AML-193 (cell line): ENCODE data around the gene STUM.

Experiments
- DNase-seq, 2 experiments: peaks; one replicate each; lab custom pipeline; 2025; lab: John Stamatoyannopoulos, UW

The STUM gene

DNA sequence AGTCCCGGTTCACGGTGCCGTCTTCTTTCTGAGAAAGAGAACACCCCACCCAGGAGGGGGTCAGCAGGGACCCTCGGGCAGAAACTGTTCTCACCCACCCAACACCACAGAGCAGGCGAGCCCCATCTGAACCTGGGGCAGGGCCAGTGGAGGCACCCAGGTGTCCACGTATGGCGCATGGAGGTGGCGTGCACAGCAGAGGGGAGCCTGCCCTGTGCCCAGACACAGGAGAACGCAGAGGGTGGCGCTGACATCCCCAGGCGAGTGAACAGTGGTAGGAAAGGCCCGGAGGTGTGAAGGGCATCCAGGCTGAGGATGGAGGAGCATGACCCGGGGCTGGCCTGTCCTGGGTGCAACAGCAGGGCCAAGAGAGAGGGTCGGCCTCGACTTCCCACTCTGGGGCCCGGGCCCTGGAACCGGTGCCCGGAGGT is 91.1 kb downstream of the STUM start:
- no peak for DNase-seq

DNA sequence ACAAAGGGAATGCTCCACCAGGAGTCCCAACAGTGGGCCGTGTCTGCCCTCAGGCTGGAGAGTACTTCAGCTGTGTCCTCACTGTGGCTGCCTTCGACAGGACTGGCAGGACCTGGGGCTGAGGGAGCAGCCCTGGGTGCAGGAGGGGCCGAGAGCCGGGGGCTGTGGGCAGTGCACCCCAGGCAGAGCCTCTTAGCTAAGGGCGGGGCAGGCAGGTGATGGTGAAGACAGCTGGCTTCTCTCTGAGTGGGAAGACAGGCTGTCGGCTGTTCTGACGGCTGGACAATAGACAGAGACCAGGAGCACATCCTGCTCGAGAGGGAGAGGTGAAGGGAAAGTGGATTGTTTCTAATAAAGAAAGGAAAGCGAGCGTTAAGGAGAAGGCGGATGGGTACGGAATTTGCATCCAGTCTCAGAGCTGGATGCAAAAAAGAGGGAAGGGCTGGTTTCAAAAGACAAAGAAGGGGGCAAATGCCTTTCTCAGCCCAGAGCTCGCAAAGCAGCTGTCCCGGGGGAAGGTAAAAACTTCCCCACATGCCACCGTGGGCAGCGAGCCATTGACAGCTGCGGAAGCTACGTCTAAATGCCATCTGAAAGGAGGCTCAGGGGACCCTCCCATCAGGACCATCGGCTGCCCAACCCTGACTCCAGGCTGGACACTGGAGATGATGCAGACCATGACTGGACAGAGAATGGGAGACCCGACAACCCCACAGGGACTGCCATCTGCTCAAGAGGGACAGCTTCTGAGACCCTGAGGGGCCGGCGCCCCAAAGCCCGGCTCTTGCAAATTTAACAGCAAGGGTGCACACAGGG is 92.0 kb downstream of the STUM start:
- no peak for DNase-seq

DNA sequence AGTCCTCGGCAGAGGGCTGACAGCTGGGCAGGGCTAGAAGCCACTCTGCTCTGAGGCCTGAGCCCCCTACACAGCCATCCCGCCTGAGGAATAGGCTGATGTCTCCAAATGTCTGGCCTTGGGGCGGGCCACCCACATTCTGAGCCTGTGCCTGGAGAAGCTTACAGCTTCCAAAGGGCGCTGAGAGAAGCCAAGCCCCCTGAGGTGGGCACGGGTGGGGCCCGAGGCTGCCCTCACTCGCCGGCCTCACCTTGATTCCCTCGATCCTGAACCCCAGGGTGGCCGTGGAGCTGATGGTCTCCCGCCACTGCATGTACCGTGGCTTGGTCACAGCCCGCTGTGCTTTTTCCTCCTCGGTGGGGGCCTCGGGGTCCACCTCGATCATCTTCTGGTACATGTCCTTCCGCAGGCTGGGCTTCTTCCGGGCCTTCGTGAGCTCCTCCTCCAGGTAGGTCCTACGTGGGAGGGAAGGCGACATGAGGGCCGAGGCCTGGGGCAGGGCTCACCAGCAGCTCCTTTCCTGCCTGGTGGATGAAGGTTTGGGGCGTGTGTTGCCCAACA is 93.2 kb downstream of the STUM start:
- no peak for DNase-seq

DNA sequence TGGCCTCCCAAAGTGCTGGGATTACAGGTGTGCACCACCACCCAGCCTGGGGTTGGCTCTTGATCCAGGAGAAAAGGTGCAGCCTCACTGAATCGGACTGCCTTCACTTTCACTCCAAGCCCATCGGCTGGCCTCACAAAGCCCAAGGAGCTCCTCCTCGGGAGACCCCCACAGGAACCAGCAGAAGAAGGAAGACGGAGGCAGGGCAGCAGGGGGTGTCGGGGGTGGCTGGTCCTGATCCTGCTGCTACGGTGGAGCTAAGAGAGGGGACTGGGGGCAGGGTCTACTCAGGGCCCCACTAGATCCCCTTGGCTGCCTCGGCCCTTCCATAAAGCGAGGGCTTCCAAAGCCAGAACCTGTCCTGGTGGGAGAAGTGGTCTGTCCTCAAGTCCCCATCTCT is 93.9 kb downstream of the STUM start:
- DNase-seq = no peak

DNA sequence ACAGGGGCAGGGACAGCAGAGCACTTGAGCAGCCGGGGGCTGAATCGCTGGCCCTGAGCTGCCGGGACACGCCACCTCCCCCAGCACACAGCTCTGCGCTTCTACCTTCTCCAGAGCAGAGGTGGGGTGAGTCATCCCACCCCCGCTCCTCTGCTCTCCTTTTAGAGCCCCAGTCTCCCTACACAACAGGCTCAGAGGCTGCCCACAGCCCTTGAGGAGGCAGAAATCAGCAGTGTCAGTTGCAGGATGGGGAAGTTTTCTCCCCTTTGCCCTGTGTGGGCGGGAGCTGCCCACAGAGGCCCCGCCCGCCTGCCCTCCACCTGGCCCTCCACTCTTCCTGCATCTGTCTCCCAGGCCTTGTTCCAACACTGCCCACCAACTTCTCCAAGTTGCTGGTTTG is 94.6 kb downstream of the STUM start:
- peak; percentile 77 to 82 for DNase-seq

DNA sequence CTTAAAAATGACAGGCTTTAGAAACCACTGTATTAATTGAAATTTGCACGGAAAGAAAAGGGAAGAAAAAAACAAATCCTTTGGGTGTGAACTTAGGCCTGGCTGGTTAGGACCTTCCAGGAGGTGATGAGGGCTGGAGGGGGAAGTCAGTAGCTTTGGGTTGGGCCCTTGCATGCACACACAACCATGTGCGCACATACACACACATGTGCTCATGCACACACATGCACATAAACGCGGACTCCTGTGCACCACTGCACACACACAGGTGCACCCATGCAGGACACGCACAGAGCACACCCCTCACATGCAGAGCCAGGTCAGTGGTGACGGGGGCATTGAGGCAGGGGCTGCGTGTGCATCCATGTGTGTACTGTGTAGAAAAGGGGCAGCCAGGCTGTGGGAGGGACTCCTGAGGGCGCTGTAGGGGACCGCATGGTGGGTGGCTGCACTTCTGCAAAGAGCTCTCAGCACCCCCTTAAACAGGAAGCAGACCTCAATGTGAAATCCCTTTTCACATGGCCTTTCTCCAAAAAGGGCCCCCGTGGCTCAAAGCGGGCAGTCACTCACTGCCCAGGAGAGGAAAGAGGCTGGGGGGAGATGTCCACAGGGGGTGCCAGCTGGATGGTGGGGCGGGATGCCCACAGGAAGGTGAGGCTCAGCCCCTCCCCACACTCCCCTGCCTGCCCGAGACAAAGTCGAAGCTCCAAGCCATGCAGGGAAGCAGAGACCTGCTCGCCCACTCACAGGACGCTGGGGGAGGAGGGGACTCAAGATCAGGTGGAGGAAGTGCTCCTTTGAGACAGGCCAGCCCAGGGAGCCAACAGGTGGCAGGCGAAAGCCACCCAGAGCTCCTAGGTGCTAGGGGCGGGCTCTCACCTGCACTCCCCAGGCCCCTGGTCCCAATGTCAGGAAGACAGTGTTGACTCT is 95.3 kb downstream of the STUM start:
- peak in 1 of 2 experiments; percentile 59 for DNase-seq

DNA sequence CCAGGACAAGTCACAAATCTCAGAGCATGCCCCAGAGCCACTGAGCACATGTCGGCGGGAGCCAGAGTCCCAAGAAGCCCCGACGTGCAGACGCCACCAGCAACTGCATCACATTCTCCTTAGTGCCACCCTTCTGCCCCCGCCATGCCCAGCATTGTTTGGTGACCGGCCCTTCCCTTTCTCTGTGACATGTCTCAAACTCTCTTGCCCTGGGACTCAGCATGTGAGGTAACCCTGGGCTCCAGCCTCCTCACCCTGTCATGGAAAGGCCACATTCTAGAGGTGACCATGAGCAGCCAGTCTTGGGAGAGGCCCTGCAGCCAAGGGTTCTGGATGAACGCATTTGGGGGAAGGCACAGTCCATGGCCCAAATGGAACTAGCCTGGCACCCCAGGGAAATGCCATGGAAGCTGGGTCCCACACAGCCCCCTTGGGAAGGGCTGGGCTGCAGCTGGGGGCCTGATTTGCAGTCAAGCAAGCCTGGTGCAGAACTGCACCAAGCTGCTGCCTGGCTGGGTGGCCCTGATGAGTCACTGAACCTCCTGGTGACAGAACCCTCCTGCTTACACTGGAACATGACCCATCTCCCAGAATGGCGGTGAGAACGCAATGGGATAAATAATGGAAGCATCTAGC is 96.1 kb downstream of the STUM start:
- no peak for DNase-seq

DNA sequence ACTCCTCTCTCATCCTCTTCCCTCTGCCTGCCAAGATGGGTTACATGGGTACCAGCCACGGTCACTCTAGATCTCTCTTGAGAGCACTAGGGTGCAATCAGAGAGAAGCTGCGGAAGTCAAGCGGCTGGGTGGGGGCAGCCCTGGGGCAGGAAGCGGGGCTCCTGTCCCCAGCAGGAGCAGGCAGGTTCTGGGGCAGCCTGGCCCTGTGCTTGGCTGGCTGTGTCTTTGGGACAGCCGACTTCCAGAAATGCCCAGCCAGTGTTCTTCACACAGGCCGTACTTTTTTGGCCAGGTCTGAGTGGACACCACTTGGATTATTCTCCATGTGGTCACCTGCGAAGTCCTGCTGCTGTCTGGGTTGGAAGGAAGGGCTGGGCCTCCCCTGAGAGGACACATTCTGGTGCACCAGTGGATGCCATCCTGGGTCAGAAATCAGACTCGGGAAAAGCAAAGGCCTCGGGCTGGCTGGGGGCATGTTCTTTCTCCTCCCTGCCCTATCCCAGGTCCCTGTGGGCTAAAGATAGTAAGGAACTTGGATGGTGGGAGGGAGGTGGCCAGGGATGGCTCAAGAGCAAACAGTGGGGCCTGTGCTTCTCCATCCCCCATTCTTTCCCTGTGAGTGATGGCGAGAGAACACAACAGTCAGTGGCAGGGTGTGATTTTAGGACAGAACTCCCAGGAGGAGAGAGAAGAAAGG is 96.9 kb downstream of the STUM start:
- no peak for DNase-seq

DNA sequence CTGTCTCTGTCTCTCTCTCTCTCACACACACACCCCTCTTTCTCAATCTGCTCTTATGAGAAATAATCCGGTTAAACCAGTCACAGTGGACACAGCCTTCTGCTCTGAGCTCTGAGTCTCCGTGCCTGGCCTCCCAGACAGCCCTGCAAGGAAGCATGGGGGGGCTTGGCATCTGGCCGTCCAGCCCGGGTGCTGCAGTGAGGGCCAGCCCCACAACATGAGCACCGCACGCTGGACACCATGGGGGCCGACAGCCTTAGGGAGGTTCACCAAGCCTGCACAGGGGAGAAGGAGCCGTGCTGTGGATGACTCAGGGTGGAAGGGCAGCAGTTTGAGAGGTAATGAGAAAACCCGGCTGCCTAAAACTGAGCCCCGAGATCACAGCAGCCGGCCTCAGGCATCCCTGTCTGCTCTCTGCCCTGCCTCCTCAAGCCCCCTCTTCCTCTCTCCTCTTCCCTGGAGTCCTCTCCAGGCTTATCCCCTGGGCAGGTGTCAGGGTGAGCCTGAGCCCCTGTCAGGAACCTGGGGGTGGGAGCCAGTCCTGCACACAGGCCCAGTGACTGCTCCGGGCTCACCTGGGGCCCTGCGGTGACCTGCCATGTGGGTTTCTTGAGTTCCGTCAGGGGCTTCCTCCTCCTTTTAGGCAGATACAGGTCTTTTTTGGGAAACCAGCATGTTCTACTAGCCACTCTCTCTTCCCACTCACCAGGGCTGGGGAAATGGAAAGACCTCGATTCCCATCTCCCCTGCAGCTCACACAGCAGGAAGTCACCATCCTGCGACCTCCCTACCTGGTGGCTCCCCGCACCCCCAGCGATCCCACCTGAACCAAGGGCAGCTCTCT is 97.7 kb downstream of the STUM start:
- no peak for DNase-seq

DNA sequence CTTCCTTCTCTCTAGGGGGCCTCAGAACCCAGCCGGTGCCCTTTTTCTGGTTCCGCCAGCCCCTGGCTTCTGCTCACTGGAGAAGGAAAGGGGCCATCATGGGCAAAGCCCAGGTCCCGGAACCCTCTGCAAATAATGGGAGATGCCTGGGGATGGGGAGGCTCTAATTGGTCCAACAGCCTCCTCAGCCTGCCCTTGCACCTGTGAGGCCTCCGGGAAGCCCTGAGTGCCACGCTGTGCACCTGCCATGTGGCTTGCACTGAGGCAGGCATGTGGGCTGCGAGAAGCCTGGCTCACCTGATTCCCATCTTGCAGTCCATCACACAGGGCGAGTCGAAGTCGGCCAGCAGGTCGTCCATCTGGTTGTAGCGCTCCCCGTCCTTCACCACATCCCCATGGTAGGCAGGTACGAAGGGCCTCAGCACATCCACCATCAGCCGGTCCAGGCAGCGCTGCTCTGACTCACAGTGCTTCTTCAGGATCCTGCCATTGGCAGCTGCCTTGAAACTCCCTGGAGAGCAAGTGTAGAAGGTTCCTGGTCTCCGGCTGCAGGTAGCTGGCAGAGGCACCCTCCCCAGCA is 98.4 kb downstream of the STUM start:
- no peak for DNase-seq

DNA sequence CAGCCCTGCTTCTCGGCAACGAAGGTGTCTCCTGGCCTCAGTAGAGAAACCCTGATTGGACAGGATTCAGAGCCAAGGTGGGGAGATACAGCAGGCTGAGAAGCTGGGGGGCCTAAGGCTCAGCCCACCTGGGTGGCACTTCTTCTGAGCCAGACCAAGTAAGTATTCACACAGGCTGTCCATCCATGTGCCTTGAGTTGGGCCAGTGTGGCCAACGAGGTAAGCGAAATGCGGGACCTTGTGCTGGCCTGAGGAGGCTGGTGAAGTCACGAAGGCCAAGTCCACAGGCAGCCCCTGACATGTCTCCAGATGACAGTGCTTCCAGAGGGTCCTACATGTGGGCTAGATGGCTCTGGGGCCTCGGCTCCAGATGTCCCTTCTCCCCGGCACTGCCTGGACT is 99.2 kb downstream of the STUM start:
- DNase-seq = no peak

DNA sequence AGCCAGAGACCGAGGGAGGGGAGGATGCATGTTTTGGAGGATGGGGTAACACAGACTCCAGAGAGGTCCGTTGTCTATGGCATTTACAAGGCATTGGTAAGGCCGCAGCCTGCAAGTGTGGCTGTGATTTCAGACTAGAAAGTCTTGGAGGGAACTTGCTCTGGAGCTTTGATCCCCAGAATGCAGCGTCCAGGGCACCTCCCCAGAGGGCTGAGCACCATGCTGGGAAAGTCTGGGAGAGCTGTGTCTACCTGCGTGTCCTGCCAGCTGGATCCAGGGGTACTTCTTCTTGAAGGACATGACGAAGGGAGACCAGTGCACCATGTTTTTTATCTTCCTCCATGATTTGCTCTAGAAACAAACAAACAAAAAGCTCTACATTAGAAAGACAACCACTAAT is 99.9 kb downstream of the STUM start:
- no peak for DNase-seq

DNA sequence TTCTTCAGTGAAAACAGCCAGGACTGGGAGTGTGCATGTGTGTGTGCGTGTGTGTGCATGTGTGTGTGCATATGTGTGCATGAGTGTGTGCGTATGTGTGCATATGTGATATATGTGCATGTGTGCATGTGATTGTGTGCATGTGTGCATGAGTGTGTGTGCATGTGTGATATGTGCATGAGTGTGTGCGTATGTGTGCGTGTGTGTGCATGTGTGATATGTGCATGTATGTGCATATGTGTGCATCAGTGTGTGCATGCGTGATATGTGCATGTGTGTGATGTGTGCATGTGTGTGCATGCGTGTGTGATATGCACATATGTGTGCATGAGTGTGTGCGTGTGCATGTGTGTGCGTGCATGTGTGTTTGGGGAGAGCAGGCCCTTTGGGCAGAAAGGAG is 100.7 kb downstream of the STUM start:
- DNase-seq = no peak

DNA sequence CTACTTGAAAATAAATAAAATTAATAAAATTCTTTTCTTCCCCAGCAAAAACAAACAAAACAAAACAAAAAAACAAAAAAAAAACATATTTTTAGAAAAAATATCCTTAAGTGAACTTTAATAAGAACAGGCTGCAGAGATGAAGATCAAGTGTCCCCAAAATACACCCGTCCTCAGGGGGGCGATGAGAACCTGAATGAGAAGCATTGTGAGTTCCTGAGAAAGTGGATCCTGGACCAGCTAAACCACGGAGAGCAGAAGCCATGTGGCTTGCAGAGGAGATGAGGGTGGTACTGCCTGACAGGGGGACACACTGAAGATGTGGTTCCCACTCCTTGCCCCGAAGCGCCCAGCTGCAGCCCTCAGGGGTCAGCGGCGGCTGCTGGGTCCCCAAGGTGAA is 101.2 kb downstream of the STUM start:
- DNase-seq = peak; percentile 8 to 21

DNA sequence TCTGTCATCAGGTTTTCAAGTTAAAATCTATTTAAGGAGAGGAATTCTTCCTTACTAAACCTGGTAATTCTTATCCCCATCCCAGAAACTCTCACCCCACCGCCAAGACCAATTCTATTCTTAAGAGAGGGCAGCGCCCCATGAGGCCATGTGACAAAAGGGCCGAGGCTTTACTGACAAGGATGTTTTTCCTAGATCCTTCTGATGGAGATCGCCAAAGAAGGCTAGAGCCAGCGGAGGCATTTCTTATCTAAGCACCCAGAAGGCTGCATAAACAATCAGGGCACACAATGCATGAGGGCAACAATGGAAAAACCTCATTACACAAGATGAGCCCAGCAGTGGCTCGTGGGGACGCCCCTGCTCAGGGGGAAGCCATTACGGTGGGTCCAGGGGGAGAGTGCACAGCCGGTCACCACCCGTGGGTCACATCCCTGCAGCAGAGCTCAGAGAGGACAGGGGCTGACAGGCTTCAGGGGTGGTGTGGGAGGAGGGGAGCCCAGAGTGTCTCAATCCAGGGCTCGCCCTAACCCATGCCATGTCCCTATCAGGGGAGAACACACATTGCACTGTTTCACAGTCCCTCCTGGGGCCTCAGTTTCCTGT is 101.8 kb downstream of the STUM start:
- DNase-seq = no peak

DNA sequence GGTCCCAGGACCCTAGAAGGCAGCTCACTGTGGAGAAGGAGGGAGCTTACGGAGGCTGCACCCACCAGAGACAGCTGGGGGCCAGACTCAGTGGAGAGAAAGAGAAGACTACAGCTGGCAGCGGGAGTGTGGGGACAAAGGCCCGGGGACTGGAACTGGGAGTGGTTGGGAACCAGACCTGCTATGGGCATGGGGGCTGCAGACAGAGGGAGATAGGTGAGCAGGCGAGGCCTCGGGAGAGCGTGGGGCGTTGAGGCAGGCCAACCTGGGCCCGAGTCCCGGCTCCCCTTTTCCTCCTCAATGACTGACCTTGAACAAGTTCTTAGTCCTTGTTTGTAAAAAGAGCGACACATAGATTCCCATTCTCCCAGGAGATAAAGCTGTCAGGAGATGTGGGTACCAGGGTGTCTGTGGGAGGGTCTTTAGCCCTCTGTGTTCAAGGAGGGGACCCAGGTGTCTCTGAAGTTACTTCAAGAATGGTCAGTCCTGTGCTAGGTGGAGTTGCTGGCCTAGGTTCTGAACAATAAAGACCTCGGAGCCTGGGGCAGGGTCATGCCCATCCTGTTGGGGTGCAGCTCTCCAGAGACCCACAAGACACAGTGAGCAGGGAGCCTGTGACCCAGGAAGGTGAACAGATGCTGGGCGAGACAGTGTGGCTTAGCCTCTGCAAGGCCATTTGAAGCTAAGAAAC is 102.6 kb downstream of the STUM start:
- DNase-seq = no peak

DNA sequence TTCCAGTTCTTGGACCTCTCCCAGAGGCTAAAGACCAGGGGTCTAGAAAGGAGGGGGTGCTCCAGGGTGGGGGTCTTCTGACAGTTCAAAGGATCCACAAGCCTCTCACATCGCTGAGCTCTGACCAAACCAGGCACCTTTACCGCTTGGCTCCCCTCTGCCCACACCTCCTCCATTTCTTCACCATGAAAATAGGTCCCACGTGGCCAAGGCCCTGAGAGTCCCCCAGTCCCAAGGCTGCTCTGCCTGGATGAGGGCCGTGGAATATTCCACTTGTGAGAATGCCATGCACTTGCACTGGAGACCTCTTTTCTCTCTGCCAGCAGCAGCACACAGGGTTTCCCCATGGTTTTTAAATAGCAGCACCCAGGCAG is 103.2 kb downstream of the STUM start:
- no peak for DNase-seq

DNA sequence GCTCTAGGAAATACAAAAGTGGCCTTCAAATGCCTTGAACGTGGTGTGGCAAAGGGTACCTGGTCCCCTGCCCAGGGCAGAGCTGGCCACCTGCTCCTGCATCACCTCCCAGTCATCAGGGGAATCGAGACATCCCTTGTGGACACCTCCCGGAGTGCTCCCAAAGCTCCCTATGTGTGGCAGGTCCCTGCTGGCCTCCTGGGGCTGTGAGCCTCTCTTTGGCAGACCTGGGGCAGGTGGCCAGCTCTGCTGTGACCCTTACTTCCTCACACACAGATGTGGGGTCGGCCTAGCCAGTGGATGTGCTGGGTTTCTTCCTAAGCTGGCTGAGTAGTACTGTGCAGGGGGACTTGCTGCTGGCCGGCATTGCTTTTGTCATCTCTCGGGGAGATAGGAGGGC is 104.0 kb downstream of the STUM start:
- DNase-seq = no peak

DNA sequence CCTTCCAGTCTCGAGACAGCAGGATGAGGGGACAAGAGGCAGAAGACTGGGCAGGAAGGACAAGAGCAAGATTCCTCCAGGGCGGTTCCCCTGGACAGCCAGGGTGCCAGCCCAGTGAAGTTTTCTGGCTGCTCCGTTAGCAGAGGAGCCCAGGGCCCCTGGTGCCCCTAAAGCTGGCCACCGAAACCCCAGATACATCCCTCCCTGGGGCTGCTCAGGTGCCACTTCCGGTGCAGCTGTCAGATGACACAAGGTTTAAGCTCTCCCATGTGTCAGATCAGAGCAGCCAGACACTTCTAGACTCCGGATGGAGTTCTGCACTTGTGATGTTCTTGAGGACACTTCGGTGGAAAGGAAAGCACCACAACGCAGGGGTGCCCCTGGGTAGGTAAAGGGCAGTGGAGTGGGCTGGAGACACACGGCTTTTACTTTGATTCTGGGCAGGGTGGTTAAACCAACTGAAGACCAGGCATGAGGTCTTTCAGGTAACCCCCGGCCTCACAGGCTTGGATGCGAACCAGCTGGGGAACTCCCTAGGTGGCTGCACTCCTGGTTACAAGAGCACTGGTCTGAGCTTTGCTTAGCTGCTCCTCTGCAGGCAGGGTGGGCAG is 104.9 kb downstream of the STUM start:
- no peak for DNase-seq
